ENCODE data around the gene MRPL24.

Gene MRPL24

DNA sequence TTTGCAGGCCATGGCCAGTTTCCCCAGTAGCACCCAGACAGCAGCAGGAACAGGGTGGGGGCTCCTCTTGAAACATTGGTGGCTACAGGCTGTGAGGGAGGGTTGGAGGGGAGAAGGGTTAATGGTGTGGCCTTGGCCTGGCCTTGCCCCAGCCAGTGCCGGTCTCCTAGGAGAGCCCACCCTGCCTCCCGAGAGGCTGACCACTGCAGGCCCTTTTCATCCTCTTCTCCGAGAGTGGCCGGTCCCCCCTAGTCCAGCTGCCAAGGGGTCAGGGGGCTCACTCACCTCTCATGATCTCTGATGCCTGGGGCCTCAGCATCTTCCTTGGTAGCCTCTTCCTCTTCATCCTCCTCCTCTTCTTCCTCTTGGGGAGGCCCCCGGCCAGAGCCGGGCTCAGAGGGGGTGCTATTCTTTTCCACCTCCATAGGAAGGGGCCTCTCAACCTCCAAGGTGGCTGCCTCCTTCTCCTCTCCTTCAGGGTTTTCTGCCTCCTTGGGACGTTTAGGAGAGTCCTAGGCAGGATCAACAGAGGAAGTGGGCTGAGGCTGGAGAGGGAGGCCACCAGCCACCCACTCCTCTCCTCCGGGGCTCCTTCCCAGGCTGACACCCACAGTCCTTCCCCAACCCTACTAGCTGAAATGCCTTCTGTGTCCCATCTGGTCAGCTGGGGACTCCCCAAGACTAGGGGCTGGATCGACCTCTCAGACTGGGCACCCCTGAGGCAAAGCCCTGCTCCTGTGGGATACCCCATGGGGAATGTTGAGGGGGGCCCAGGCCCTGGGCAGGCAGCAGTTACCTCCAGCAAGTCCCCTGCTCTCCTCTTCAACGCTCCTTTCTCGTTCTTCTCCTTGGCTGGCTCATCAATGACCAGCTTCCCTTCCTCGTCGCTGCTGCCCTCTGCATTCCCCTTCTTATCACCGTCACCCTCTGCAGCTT is 2.7 kb upstream of the MRPL24 start:
- DNase-seq: no peak

GRCh38 chr1:156742801-156743200 is 1.9 kb upstream of the MRPL24 start:
- DNase-seq: no peak

DNA sequence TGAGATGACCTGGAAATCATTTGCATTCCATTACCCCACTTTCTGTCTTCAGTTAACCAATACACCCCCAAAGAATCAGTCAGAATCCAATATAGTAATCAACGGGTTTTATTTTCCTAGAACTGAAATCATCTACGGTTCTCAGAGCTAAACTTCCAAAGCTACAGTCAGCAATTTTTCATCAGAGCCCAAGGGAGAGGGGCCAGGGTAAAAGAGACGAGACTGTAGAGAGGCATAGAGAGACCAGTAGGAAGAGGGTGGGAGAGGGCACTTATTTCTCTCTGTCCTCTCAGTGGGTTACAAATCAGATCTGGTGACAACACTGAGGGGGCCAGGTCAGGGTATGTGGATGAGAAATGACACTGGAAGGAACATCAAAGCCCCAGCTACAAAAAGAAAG is 1.1 kb upstream of the MRPL24 start:
- DNase-seq: no peak

- DNase-seq: peak; percentile 54
Observed at GRCh38 chr1:156741481-156741983, 644 bp upstream of the MRPL24 start.

GRCh38 chr1:156740237-156740740 is 599 bp downstream of the MRPL24 start:
- DNase-seq: no peak

DNA sequence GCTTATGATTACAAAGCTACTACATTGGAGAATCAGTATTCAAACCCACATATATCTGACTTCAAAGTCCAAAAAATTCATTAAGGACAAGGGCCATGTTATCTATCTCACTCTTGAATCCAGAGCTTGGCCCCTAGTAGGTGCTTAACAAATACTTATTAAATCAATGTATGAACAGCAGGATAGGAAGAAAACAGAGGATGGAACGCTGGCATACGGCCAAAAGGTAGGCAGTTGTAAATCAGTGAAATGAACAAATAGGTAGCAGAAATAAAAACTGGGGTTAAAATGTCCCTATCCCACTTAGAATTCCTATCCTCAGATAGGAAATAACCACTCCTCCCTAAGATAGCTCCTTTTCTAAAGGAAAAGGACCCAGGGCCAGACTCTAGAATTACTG is 2.0 kb downstream of the MRPL24 start:
- no peak for DNase-seq

DNA sequence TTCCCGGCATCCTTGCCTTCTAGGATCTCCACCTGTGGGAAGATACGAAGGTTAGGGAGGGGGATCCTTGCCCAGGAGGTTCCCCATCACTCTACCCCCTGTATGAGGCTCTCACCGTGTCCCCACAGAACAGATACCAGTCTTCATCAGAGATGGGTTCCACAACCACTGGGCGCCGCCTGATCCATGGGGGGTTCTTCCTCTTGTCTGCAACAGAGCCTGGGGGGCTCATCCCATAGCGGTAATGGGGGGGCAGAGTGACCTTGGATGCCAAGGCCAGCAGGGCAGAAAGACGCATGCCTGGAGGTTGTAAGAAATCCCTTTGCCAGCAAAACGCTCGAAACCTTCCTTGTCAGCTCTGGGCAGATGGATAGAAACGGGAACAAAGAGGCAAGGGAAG is 2.5 kb downstream of the MRPL24 start:
- DNase-seq: no peak

GRCh38 chr1:156733989-156734584 is 6.8 kb downstream of the MRPL24 start:
- DNase-seq: no peak

GRCh38 chr1:156728599-156729462 is 12.1 kb downstream of the MRPL24 start, which contains the start of gene ISG20L2:
Gene ISG20L2 (minus strand): TSS chr1:156728766. CDS start chr1:156727652, 1,114 bp downstream.
- DNase-seq: peak; percentile 97

- DNase-seq: peak; percentile 87
Observed at GRCh38 chr1:156727926-156728598, 12.8 kb downstream of the MRPL24 start, which contains the start of gene METTL25B. Gene METTL25B (plus strand): TSS chr1:156728469. CDS start chr1:156729105, 636 bp downstream.

DNA sequence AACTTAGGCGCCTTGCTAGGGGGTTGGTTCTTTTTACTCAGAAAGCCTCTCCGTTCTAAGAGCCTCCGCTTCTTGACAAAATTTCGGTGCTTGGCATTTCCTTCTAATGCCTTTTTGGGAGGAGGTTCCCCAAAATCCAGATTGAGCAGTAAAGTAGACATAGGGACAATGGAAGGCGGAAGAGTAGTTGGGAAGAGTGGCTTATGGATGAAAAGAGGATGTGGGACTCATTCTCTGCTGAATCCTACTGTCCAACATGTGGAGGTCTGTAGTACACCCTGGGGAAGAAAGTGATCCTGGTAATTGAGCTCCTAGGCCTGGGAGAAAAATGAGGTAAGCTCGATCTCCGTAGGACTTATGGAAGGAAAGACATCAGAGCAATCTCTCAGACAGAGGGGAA is 13.4 kb downstream of the MRPL24 start:
- no peak for DNase-seq

DNA sequence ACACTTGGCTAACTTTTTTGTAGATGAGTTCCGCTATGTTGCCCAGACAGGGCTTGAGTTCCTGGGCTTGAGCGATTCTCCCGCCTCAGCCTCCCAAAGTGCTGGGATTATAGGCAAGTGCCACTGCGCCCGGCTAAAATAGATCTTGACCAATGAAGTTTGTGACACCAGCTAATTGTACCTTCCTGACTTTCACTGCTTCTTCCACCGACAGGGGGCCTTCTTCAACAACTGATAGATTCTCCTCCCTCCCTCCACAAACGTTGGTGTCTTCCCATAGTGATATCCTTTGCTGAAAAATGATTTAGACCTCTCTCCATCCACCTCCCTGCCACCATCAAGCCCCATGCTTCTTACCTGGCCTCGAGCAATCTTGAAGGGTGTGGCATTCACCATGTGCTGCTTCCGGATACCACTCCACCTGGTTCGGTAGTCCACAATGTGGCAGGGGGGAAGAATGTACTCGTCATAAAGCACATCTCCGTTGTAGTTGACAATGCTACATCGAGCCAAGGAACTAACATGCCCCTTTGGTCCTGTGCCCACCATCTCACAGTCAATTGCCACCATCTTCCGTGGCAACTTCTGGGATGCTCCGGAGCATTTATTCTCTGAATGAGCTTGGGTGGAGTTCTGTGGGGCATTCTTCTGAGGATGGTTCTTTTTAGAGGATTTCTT is 14.2 kb downstream of the MRPL24 start:
- DNase-seq: peak; percentile 72

GRCh38 chr1:156725683-156726280 is 15.1 kb downstream of the MRPL24 start:
- DNase-seq: peak; percentile 89

GRCh38 chr1:156721535-156721934 is 19.4 kb downstream of the MRPL24 start:
- DNase-seq: no peak

DNA sequence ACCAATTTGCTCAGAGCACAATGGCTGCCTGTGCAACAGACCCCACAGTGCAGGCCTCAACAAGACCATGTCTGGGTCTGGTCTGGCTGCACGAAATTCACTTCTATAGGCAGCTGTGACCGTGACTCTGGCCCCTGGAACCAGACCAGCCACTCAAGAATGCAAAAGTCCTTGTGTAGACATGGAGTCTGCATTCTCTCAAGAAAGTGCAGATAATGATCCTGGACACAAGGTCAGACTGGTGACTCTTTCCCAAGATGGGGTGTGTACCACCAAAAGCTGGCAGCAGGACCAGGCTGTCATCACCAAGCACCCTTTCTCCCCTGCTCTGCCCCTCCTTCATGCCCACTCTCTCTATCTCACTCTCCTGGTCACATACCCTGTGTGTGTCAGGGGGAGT is 19.8 kb downstream of the MRPL24 start:
- no peak for DNase-seq

GRCh38 chr1:156717351-156717750 is 23.5 kb downstream of the MRPL24 start:
- no peak for DNase-seq

DNA sequence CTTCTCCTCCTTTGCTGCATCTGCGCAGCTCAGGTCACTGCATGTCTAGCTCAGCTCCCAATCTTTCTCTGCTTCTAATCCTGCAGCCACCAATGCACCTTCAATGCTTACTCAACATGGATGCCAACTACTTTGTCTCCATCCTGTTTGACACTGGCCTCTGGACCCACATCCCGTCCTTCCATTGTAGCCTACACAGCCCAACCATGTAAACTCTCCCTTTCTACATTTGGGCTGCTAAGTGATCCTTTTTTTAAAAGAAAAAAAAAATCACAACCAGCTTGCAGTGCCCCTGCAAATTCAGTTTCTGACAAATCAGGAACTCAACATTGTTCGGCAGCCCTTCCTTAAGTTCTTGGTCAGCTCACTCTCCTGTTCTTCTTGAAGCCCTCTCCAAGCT is 26.1 kb downstream of the MRPL24 start:
- DNase-seq: no peak

GRCh38 chr1:156712626-156713025 is 28.3 kb downstream of the MRPL24 start:
- no peak for DNase-seq

DNA sequence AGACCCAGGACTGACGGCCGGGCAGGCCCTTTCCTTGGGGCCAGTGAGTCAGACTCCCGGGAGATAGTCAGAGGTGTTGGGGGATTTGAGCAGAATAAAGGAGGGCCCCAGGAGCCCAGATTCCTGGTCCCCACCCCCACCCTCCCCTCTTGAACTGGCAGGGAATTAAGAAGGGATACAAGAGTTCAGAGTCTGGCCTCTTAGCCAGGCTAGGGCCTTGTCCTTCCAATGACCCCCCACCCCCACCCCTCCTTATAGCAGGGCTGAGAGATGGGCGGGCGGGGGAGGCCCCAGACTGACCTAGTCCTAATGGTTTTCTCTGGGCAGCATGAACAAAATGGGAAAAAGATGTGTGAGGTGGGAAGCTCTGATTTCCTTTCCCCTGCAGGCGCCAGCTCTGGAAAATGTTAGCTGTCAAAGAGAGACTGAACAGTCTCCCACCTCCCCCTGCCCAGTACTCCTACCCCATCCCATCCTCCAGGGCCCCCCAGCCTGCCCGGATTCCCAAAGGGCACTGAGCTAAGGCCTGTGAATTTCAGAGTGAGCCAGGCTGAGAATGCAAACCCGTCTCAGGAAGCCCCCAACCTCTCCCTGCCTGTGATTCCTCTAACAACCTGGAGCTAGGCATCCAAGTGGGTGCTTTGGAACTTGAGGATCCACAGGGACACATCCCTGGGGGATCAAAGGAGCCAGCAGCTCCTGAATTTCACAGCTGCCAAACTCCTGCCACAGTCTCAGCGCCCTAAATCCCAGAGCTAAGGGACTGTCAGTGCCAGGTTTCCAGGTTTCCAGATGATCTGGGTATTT is 29.7 kb downstream of the MRPL24 start:
- no peak for DNase-seq
